IgD-negative memory B cell (primary cell): ENCODE data around the gene DLL3. TPM values are rescaled to one million over a fixed set of nuclear protein-coding genes. Genes with fewer than 3 reads are reported as not detected.
A peak's percentile ranks its signal among the peaks of the same experiment; 100 is the strongest.

Experiments used
- H3K27ac Mint-ChIP-seq, 3 donors: one replicate each; pipeline ENCODE4 v1.8.0; 2020 to 2022; ENCODE audit warnings: mild to moderate bottlenecking in 3 of 3, mixed read lengths in 3 of 3, moderate library complexity in 1 of 3
- H3K27me3 Mint-ChIP-seq: one replicate; pipeline ENCODE4 v1.8.0; 2021; ENCODE audit warnings: mixed read lengths
- H3K36me3 Mint-ChIP-seq: one replicate; pipeline ENCODE4 v1.8.0; 2020; ENCODE audit warnings: mild to moderate bottlenecking, mixed read lengths
- H3K4me1 Mint-ChIP-seq, 3 donors: one replicate each; pipeline ENCODE4 v1.8.0; 2020 to 2022; ENCODE audit warnings: mixed read lengths in 3 of 3, mild to moderate bottlenecking in 1 of 3
- H3K4me3 Mint-ChIP-seq, 4 donors: one replicate each; pipeline ENCODE4 v1.8.0; 2020 to 2022; ENCODE audit warnings: mild to moderate bottlenecking in 4 of 4, mixed read lengths in 4 of 4, moderate library complexity in 3 of 4
- H3K9me3 Mint-ChIP-seq, 3 donors: one replicate each; pipeline ENCODE4 v1.8.0; 2020 to 2021; ENCODE audit warnings: mixed read lengths in 3 of 3, mild to moderate bottlenecking in 1 of 3
- polyA plus RNA-seq: library from polyadenylated mRNA; unstranded; fragments of 300-500 nt; fragmentation: Illumina TruSeq; gene quantifications from one replicate; pipeline ENCODE4 v1.2.3, GENCODE V29; 2021

DLL3 gene
- polyA plus RNA-seq, 1 donor from 2014 or later, result 1.5 TPM

GRCh38 chr19:39544226-39544903 is 45.6 kb downstream of the DLL3 start:
- Mint-ChIP-seq H3K27me3 (peaks cover 4% of the 10 kb centered on the region), H3K9me3 (no peaks in the 10 kb centered on the region), H3K27ac (peak overlapping the region in 1 of 3 donors; percentile 6), H3K36me3 (no peaks in the 10 kb centered on the region), H3K4me1 (peaks cover 13 to 19% (median 15%) of the 10 kb centered on the region in 3 donors), H3K4me3 (no peak overlapping the region)

GRCh38 chr19:39544911-39545310 is 46.2 kb downstream of the DLL3 start:
- peaks cover 12 to 19% (median 15%) of the 10 kb centered on the region in 3 donors for H3K4me1 Mint-ChIP-seq
- no peaks in the 10 kb centered on the region for H3K36me3 Mint-ChIP-seq
- H3K27ac Mint-ChIP-seq, result no peak overlapping the region
- H3K9me3 Mint-ChIP-seq, result no peaks in the 10 kb centered on the region
- peaks cover 4% of the 10 kb centered on the region for H3K27me3 Mint-ChIP-seq
- H3K4me3 Mint-ChIP-seq, result no peak overlapping the region

GRCh38 chr19:39546599-39546998 is 47.9 kb downstream of the DLL3 start:
- H3K9me3 Mint-ChIP-seq, result no peaks in the 10 kb centered on the region
- peaks cover 9 to 11% (median 10%) of the 10 kb centered on the region in 3 donors for H3K4me1 Mint-ChIP-seq
- H3K27me3 Mint-ChIP-seq, result peaks cover 4% of the 10 kb centered on the region
- no peak overlapping the region for H3K27ac Mint-ChIP-seq
- H3K36me3 Mint-ChIP-seq, result no peaks in the 10 kb centered on the region
- no peak overlapping the region for H3K4me3 Mint-ChIP-seq

GRCh38 chr19:39550197-39550596 is 51.5 kb downstream of the DLL3 start:
- peaks cover 17 to 19% (median 18%) of the 10 kb centered on the region in 3 donors for H3K4me1 Mint-ChIP-seq
- no peaks in the 10 kb centered on the region for H3K9me3 Mint-ChIP-seq
- no peak overlapping the region for H3K4me3 Mint-ChIP-seq
- no peaks in the 10 kb centered on the region for H3K36me3 Mint-ChIP-seq
- H3K27me3 Mint-ChIP-seq, result peaks cover 2% of the 10 kb centered on the region
- H3K27ac Mint-ChIP-seq, result no peak overlapping the region

GRCh38 chr19:39553082-39553652 is 54.4 kb downstream of the DLL3 start:
- peak overlapping the region in 1 of 3 donors; percentile 27 for H3K27ac Mint-ChIP-seq
- no peaks in the 10 kb centered on the region for H3K27me3 Mint-ChIP-seq
- peak overlapping the region in 2 of 4 donors; percentile 63 to 70 for H3K4me3 Mint-ChIP-seq
- peaks cover 26 to 29% (median 27%) of the 10 kb centered on the region in 3 donors for H3K4me1 Mint-ChIP-seq
- no peaks in the 10 kb centered on the region for H3K9me3 Mint-ChIP-seq
- peaks cover under 1% of the 10 kb centered on the region for H3K36me3 Mint-ChIP-seq

- H3K4me1 Mint-ChIP-seq, result peaks cover 34 to 37% (median 36%) of the 10 kb centered on the region in 3 donors
- H3K4me3 Mint-ChIP-seq, result no peak overlapping the region
- H3K27ac Mint-ChIP-seq, result no peak overlapping the region
- H3K36me3 Mint-ChIP-seq, result peaks cover 3% of the 10 kb centered on the region
- no peaks in the 10 kb centered on the region for H3K9me3 Mint-ChIP-seq
- no peaks in the 10 kb centered on the region for H3K27me3 Mint-ChIP-seq
Observed at GRCh38 chr19:39554701-39555311, 56.1 kb downstream of the DLL3 start.

GRCh38 chr19:39555883-39556282 is 57.1 kb downstream of the DLL3 start:
- H3K27me3 Mint-ChIP-seq, result no peaks in the 10 kb centered on the region
- no peak overlapping the region for H3K27ac Mint-ChIP-seq

More at GRCh38 chr19:39555883-39556282, 57.1 kb downstream of the DLL3 start:
- peaks cover 34 to 42% (median 36%) of the 10 kb centered on the region in 3 donors for H3K4me1 Mint-ChIP-seq
- no peak overlapping the region for H3K4me3 Mint-ChIP-seq
- H3K9me3 Mint-ChIP-seq, result no peaks in the 10 kb centered on the region
- H3K36me3 Mint-ChIP-seq, result peaks cover 3% of the 10 kb centered on the region

Other genes starting within 250 kb of the DLL3 start
- gene IFNL2, start 230.6 kb upstream of the DLL3 start, polyA plus RNA-seq, result not detected
- gene IFNL1, start 202.5 kb upstream of the DLL3 start, polyA plus RNA-seq, result not detected
- 2.2 TPM for gene LRFN1, start 178.1 kb upstream of the DLL3 start, polyA plus RNA-seq
- 719 TPM for gene GMFG, start 162.9 kb upstream of the DLL3 start, polyA plus RNA-seq
- 22.2 TPM for gene SAMD4B, start 156.5 kb upstream of the DLL3 start, polyA plus RNA-seq
- 64.1 TPM for gene PAF1, start 107.8 kb upstream of the DLL3 start, polyA plus RNA-seq
- gene MED29, start 107.6 kb upstream of the DLL3 start, polyA plus RNA-seq, result 68.7 TPM
- gene ZFP36, start 92.1 kb upstream of the DLL3 start, polyA plus RNA-seq, result 579 TPM
- gene PLEKHG2, start 86.3 kb upstream of the DLL3 start, polyA plus RNA-seq, result 6.5 TPM
- 2,255 TPM for gene RPS16, start 63.0 kb upstream of the DLL3 start, polyA plus RNA-seq
- gene SUPT5H, start 53.4 kb upstream of the DLL3 start, polyA plus RNA-seq, result 111 TPM
- 56.8 TPM for gene TIMM50, start 18.1 kb upstream of the DLL3 start, polyA plus RNA-seq
- gene SELENOV, start 16.2 kb downstream of the DLL3 start, polyA plus RNA-seq, result not detected
- 2.5 TPM for gene EID2B, start 33.9 kb downstream of the DLL3 start, polyA plus RNA-seq
- gene EID2, start 41.2 kb downstream of the DLL3 start, polyA plus RNA-seq, result 14.6 TPM
- gene LGALS13, start 103.6 kb downstream of the DLL3 start, polyA plus RNA-seq, result not detected
- gene LGALS16, start 157.0 kb downstream of the DLL3 start, polyA plus RNA-seq, result not detected
- not detected for gene LGALS14, start 205.5 kb downstream of the DLL3 start, polyA plus RNA-seq
- gene CLC, start 239.1 kb downstream of the DLL3 start, polyA plus RNA-seq, result not detected